ENCODE measurements around the gene NRG3.

The NRG3 gene

DNA sequence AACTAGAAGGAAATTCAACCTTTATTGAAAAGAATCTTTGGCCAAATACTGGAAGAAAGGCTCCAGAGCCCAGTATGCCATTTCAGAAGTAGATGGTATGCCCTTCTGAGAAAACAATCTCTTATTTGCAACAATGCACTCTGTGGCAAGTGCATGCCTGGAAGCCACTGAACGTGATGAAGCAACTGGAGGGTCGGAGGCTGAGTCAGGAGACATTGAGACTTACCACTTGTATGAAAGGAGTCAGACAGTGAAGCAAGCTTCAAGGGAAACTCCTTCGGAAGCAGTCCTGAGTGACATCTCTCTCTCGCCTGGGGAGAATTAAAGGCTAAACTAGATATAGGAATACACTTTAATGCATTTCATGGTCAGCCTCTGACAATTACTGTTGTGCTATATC lies 353.7 kb downstream of the NRG3 start:
- H3K27ac ChIP-seq (ENCODE audit: low read depth in 2 of 2, low read length in 2 of 2), result no peak overlapping the region
- H3K9me3 ChIP-seq (ENCODE audit: control insufficient read depth in 2 of 2, low read length in 2 of 2), result no peaks in the 10 kb centered on the region

GRCh38 chr10:82234173-82234572 lies 359.2 kb downstream of the NRG3 start:
- H3K36me3 ChIP-seq (ENCODE audit: control insufficient read depth in 2 of 2, insufficient read depth in 2 of 2, low read length in 2 of 2), result no peaks in the 10 kb centered on the region
- no peak overlapping the region for H3K4me3 ChIP-seq (ENCODE audit: low read length in 2 of 2)
- no peaks in the 10 kb centered on the region for H3K4me1 ChIP-seq (ENCODE audit: control insufficient read depth in 2 of 2, insufficient read depth in 2 of 2, low read length in 2 of 2)
- H3K9ac ChIP-seq (ENCODE audit: low read depth in 1 of 2, low read length in 2 of 2), result no peak overlapping the region
- no peak overlapping the region for H3K27ac ChIP-seq (ENCODE audit: low read depth in 2 of 2, low read length in 2 of 2)
- H3K27me3 ChIP-seq (ENCODE audit: control insufficient read depth in 2 of 2, insufficient read depth in 2 of 2, low read length in 2 of 2), result no peaks in the 10 kb centered on the region
- no peaks in the 10 kb centered on the region for H3K9me3 ChIP-seq (ENCODE audit: control insufficient read depth in 2 of 2, low read length in 2 of 2)

More for the DNA sequence above, 353.7 kb downstream of the NRG3 start:
- Histone ChIP-seq H3K27me3 (ENCODE audit: control insufficient read depth in 2 of 2, insufficient read depth in 2 of 2, low read length in 2 of 2) (no peaks in the 10 kb centered on the region), H3K9ac (ENCODE audit: low read depth in 1 of 2, low read length in 2 of 2) (no peak overlapping the region), H3K36me3 (ENCODE audit: control insufficient read depth in 2 of 2, insufficient read depth in 2 of 2, low read length in 2 of 2) (no peaks in the 10 kb centered on the region), H3K4me1 (ENCODE audit: control insufficient read depth in 2 of 2, insufficient read depth in 2 of 2, low read length in 2 of 2) (no peaks in the 10 kb centered on the region), H3K4me3 (ENCODE audit: low read length in 2 of 2) (no peak overlapping the region)

- no peak overlapping the region for H3K4me3 ChIP-seq (ENCODE audit: low read length in 2 of 2)
- no peaks in the 10 kb centered on the region for H3K27me3 ChIP-seq (ENCODE audit: control insufficient read depth in 2 of 2, insufficient read depth in 2 of 2, low read length in 2 of 2)
- H3K4me1 ChIP-seq (ENCODE audit: control insufficient read depth in 2 of 2, insufficient read depth in 2 of 2, low read length in 2 of 2), result no peaks in the 10 kb centered on the region
- no peak overlapping the region for H3K27ac ChIP-seq (ENCODE audit: low read depth in 2 of 2, low read length in 2 of 2)
- H3K9ac ChIP-seq (ENCODE audit: low read depth in 1 of 2, low read length in 2 of 2), result no peak overlapping the region
- H3K9me3 ChIP-seq (ENCODE audit: control insufficient read depth in 2 of 2, low read length in 2 of 2), result no peaks in the 10 kb centered on the region
- no peaks in the 10 kb centered on the region for H3K36me3 ChIP-seq (ENCODE audit: control insufficient read depth in 2 of 2, insufficient read depth in 2 of 2, low read length in 2 of 2)
These were observed 361.2 kb downstream of the NRG3 start for GRCh38 chr10:82236084-82236731.

DNA sequence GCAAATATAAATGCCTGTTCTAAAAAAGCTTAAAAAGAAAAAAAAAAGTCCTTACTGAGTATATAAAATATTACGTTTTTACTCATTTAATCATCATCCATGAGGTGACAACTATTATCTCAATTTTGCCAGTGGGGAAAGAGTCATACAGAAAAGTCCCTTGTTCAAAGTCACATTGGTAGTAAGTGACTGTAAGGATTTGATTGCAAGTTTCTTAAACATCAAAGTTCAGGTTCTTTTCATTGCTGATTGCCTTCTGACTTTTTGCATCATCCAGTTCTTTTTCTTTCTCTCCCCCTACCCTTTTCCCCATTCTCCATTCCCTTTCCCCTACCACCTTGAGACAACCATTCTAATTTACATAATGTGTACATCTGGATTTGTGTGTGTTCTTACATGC lies 363.3 kb downstream of the NRG3 start:
- H3K9ac ChIP-seq (ENCODE audit: low read depth in 1 of 2, low read length in 2 of 2), result no peak overlapping the region
- no peaks in the 10 kb centered on the region for H3K27me3 ChIP-seq (ENCODE audit: control insufficient read depth in 2 of 2, insufficient read depth in 2 of 2, low read length in 2 of 2)
- H3K9me3 ChIP-seq (ENCODE audit: control insufficient read depth in 2 of 2, low read length in 2 of 2), result no peaks in the 10 kb centered on the region
- no peak overlapping the region for H3K27ac ChIP-seq (ENCODE audit: low read depth in 2 of 2, low read length in 2 of 2)
- no peaks in the 10 kb centered on the region for H3K36me3 ChIP-seq (ENCODE audit: control insufficient read depth in 2 of 2, insufficient read depth in 2 of 2, low read length in 2 of 2)
- H3K4me3 ChIP-seq (ENCODE audit: low read length in 2 of 2), result no peak overlapping the region
- no peaks in the 10 kb centered on the region for H3K4me1 ChIP-seq (ENCODE audit: control insufficient read depth in 2 of 2, insufficient read depth in 2 of 2, low read length in 2 of 2)

DNA sequence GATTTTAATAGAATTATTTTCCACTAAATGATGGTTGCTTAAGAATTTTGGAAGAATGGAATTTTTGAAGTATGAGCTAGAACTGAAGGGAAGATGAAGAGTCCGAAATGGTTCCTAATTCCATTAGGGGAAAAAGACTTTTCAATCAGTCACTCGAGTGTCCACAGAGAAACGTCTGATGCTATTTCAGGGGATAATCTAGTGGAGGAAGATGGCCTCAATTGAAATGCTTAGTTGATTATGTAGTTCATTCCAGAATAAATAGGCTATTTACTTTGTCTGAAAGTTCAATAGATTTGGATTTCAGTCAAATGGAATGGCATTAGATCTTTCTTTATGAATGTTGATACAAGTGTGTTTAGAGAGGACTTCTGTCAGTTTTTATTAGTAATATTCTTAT lies 365.4 kb downstream of the NRG3 start:
- H3K27ac ChIP-seq (ENCODE audit: low read depth in 2 of 2, low read length in 2 of 2), result no peak overlapping the region
- no peaks in the 10 kb centered on the region for H3K27me3 ChIP-seq (ENCODE audit: control insufficient read depth in 2 of 2, insufficient read depth in 2 of 2, low read length in 2 of 2)
- no peak overlapping the region for H3K9ac ChIP-seq (ENCODE audit: low read depth in 1 of 2, low read length in 2 of 2)
- no peak overlapping the region for H3K4me3 ChIP-seq (ENCODE audit: low read length in 2 of 2)
- no peaks in the 10 kb centered on the region for H3K4me1 ChIP-seq (ENCODE audit: control insufficient read depth in 2 of 2, insufficient read depth in 2 of 2, low read length in 2 of 2)
- no peaks in the 10 kb centered on the region for H3K9me3 ChIP-seq (ENCODE audit: control insufficient read depth in 2 of 2, low read length in 2 of 2)
- no peaks in the 10 kb centered on the region for H3K36me3 ChIP-seq (ENCODE audit: control insufficient read depth in 2 of 2, insufficient read depth in 2 of 2, low read length in 2 of 2)

GRCh38 chr10:82242778-82243177 lies 367.8 kb downstream of the NRG3 start:
- Histone ChIP-seq H3K9me3 (ENCODE audit: control insufficient read depth in 2 of 2, low read length in 2 of 2) (no peaks in the 10 kb centered on the region), H3K27ac (ENCODE audit: low read depth in 2 of 2, low read length in 2 of 2) (no peak overlapping the region), H3K27me3 (ENCODE audit: control insufficient read depth in 2 of 2, insufficient read depth in 2 of 2, low read length in 2 of 2) (no peaks in the 10 kb centered on the region), H3K9ac (ENCODE audit: low read depth in 1 of 2, low read length in 2 of 2) (no peak overlapping the region), H3K4me3 (ENCODE audit: low read length in 2 of 2) (no peak overlapping the region), H3K36me3 (ENCODE audit: control insufficient read depth in 2 of 2, insufficient read depth in 2 of 2, low read length in 2 of 2) (no peaks in the 10 kb centered on the region), H3K4me1 (ENCODE audit: control insufficient read depth in 2 of 2, insufficient read depth in 2 of 2, low read length in 2 of 2) (no peaks in the 10 kb centered on the region)

GRCh38 chr10:82245157-82245556 lies 370.2 kb downstream of the NRG3 start:
- no peaks in the 10 kb centered on the region for H3K9me3 ChIP-seq (ENCODE audit: control insufficient read depth in 2 of 2, low read length in 2 of 2)
- H3K27ac ChIP-seq (ENCODE audit: low read depth in 2 of 2, low read length in 2 of 2), result no peak overlapping the region
- H3K27me3 ChIP-seq (ENCODE audit: control insufficient read depth in 2 of 2, insufficient read depth in 2 of 2, low read length in 2 of 2), result no peaks in the 10 kb centered on the region
- no peaks in the 10 kb centered on the region for H3K36me3 ChIP-seq (ENCODE audit: control insufficient read depth in 2 of 2, insufficient read depth in 2 of 2, low read length in 2 of 2)
- no peak overlapping the region for H3K4me3 ChIP-seq (ENCODE audit: low read length in 2 of 2)
- H3K4me1 ChIP-seq (ENCODE audit: control insufficient read depth in 2 of 2, insufficient read depth in 2 of 2, low read length in 2 of 2), result no peaks in the 10 kb centered on the region
- no peak overlapping the region for H3K9ac ChIP-seq (ENCODE audit: low read depth in 1 of 2, low read length in 2 of 2)

DNA sequence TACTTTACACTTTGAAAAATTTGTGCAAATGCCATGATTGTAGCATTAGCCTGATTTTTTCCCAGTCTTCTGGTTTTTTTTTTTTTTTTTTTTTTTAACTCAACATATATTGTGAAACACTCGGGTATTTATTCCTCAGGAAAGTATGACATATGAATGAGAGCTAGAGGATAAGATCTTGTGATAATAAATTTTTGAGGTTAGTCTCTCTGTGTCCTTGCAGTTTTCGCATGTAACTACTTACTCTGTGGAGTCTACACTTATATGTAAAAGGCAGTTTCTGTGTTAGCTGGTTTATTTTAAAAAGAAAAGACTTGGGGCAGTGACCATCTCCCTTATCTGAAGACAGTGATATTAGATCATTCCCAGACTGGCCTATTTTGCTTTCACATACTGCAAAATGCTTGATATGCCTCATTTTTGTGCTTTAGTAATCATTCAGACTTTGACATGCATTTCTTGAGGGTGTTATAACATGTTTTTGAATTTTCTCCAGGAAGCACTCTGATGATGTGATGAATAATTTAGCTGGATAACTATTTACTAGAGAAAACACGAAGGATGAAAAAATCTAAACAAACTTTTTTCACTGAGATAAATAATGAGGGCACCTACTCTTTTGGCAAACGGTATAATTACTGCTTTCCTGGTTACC lies 371.0 kb downstream of the NRG3 start:
- Histone ChIP-seq H3K9me3 (ENCODE audit: control insufficient read depth in 2 of 2, low read length in 2 of 2) (no peaks in the 10 kb centered on the region), H3K4me1 (ENCODE audit: control insufficient read depth in 2 of 2, insufficient read depth in 2 of 2, low read length in 2 of 2) (no peaks in the 10 kb centered on the region), H3K36me3 (ENCODE audit: control insufficient read depth in 2 of 2, insufficient read depth in 2 of 2, low read length in 2 of 2) (no peaks in the 10 kb centered on the region), H3K9ac (ENCODE audit: low read depth in 1 of 2, low read length in 2 of 2) (no peak overlapping the region), H3K4me3 (ENCODE audit: low read length in 2 of 2) (no peak overlapping the region), H3K27me3 (ENCODE audit: control insufficient read depth in 2 of 2, insufficient read depth in 2 of 2, low read length in 2 of 2) (no peaks in the 10 kb centered on the region), H3K27ac (ENCODE audit: low read depth in 2 of 2, low read length in 2 of 2) (no peak overlapping the region)

DNA sequence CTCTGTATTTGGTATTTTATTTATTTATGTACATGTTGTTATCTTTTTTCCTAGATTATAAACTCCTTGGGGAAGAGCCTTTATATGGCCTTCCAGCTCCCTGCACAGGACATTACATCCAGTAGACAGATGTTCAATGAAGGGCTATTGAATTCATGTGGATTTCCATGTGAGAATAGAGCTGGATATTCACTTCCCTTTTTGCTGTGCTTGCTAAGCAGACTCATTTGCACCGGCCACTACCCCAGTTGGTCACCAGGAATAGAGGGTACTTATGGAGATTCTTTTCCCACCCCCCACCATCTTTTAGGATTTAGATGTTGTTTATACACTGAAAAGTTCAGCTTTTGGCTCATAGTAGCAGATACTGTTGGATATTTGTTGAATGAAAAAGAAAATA lies 374.1 kb downstream of the NRG3 start:
- Histone ChIP-seq H3K36me3 (ENCODE audit: control insufficient read depth in 2 of 2, insufficient read depth in 2 of 2, low read length in 2 of 2) (no peaks in the 10 kb centered on the region), H3K9me3 (ENCODE audit: control insufficient read depth in 2 of 2, low read length in 2 of 2) (no peaks in the 10 kb centered on the region), H3K4me1 (ENCODE audit: control insufficient read depth in 2 of 2, insufficient read depth in 2 of 2, low read length in 2 of 2) (no peaks in the 10 kb centered on the region), H3K4me3 (ENCODE audit: low read length in 2 of 2) (no peak overlapping the region), H3K27me3 (ENCODE audit: control insufficient read depth in 2 of 2, insufficient read depth in 2 of 2, low read length in 2 of 2) (no peaks in the 10 kb centered on the region), H3K9ac (ENCODE audit: low read depth in 1 of 2, low read length in 2 of 2) (no peak overlapping the region), H3K27ac (ENCODE audit: low read depth in 2 of 2, low read length in 2 of 2) (no peak overlapping the region)

DNA sequence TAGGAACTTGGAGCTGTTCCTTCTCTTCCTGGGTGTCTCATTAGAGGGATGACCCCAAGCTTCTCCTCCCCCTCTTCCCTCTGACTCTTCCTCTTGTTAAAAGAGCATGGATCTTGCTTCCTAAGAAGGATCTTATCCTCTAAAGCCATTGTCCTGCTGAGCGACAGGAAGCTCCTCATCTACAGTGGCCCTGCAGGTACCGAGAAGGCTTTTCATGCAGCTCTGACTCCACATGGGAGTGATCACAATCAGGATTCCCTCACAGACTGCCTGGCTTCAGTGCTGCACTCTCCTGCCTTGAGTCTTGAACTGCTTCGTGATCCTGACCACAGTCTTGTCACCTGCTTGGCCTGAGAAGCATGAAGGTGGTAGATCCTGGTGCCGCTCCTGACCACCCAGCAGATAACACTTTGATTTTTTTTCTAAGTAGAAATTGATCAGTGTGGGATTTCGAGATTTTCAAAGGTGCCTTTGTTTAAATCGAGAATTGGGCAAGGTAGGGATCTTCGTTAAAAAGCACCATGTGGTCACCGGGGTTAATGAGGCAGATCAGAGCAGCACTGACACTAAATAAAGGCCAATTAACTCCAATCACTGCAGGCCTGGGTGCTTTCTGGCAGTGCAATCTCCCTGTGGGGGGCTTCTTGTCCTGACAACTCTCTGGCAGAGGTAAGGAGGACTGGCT lies 376.4 kb downstream of the NRG3 start:
- Histone ChIP-seq H3K36me3 (ENCODE audit: control insufficient read depth in 2 of 2, insufficient read depth in 2 of 2, low read length in 2 of 2) (no peaks in the 10 kb centered on the region), H3K4me3 (ENCODE audit: low read length in 2 of 2) (no peak overlapping the region), H3K27me3 (ENCODE audit: control insufficient read depth in 2 of 2, insufficient read depth in 2 of 2, low read length in 2 of 2) (no peaks in the 10 kb centered on the region), H3K9ac (ENCODE audit: low read depth in 1 of 2, low read length in 2 of 2) (no peak overlapping the region), H3K27ac (ENCODE audit: low read depth in 2 of 2, low read length in 2 of 2) (no peak overlapping the region), H3K9me3 (ENCODE audit: control insufficient read depth in 2 of 2, low read length in 2 of 2) (no peaks in the 10 kb centered on the region), H3K4me1 (ENCODE audit: control insufficient read depth in 2 of 2, insufficient read depth in 2 of 2, low read length in 2 of 2) (no peaks in the 10 kb centered on the region)
